DOHH2 (cell line): ENCODE data around the gene LAMB1.

Source experiments
- H3F3A ChIP-seq: fragments of 200-600 bp; sonication (generic), shearing (Covaris generic); 2 replicates; pipeline ENCODE4 v1.6.0; 2016; ENCODE audit warnings: antibody characterized with exemption, mild to moderate bottlenecking; ENCODE audit not compliant: control insufficient read depth, insufficient read depth
- H3K27ac ChIP-seq: fragments of 200-600 bp; sonication (generic); 2 replicates; pipeline ENCODE4 v1.5.1; 2014; ENCODE audit warnings: low read depth, mild to moderate bottlenecking, low read length, moderate library complexity
- H3K27me3 ChIP-seq: fragments of 200-600 bp; sonication (generic); 2 replicates; pipeline ENCODE4 v1.6.1; 2014; ENCODE audit warnings: mild to moderate bottlenecking, low read length, mixed read lengths; ENCODE audit not compliant: control insufficient read depth
- H3K36me3 ChIP-seq: fragments of 200-600 bp; sonication (generic); 2 replicates; pipeline ENCODE4 v1.6.1; 2014; ENCODE audit warnings: mild to moderate bottlenecking, low read length, moderate library complexity, mixed read lengths; ENCODE audit not compliant: control insufficient read depth
- H3K4me1 ChIP-seq: fragments of 200-600 bp; sonication (generic); 2 replicates; pipeline ENCODE4 v1.6.1; 2014; ENCODE audit warnings: mild to moderate bottlenecking, low read length, mixed read lengths; ENCODE audit not compliant: control insufficient read depth
- H3K4me2 ChIP-seq: fragments of 200-600 bp; sonication (generic); 2 replicates; pipeline ENCODE4 v1.6.0; 2014; ENCODE audit warnings: mild to moderate bottlenecking, low read length, moderate library complexity
- H3K4me3 ChIP-seq: fragments of 200-600 bp; sonication (generic); 2 replicates; pipeline ENCODE4 v1.5.1; 2014; ENCODE audit warnings: mild to moderate bottlenecking, low read length, mixed read lengths
- H3K79me2 ChIP-seq: fragments of 200-600 bp; sonication (generic); 2 replicates; pipeline ENCODE4 v1.6.1; 2014; ENCODE audit warnings: mild to moderate bottlenecking, low read length, mixed read lengths; ENCODE audit not compliant: control insufficient read depth
- H3K9me2 ChIP-seq: fragments of 200-600 bp; sonication (generic); replicated peaks from 2 replicates; pipeline ENCODE4 v1.6.1; 2014; ENCODE audit warnings: mild to moderate bottlenecking, low read length, mixed read lengths; ENCODE audit not compliant: control insufficient read depth
- H3K9me3 ChIP-seq: fragments of 200-600 bp; sonication (generic); 2 replicates; pipeline ENCODE4 v1.6.1; 2014; ENCODE audit warnings: antibody characterized with exemption, low read length, mixed read lengths; ENCODE audit not compliant: control insufficient read depth, insufficient read depth
- H4K20me1 ChIP-seq: fragments of 200-600 bp; sonication (generic); 2 replicates; pipeline ENCODE4 v1.6.0; 2014; ENCODE audit warnings: low read depth, mild to moderate bottlenecking, antibody characterized with exemption, low read length, moderate library complexity; ENCODE audit not compliant: control insufficient read depth, insufficient read depth
- EZH2phosphoT487 ChIP-seq: fragments of 200-600 bp; sonication (generic); IDR thresholded peaks from 2 replicates; pipeline ENCODE4 v1.6.1; 2017; ENCODE audit warnings: borderline replicate concordance, mild to moderate bottlenecking, antibody characterized with exemption, low read length, moderate library complexity, mixed read lengths
- TF ChIP-seq, protein P1 (sequence below): fragments of 200-600 bp; sonication (generic); IDR thresholded peaks from one replicate; pipeline ENCODE4 v1.5.1; 2014; ENCODE audit warnings: antibody characterized with exemption, mild to moderate bottlenecking, low read depth, low read length; ENCODE audit not compliant: poor library complexity, severe bottlenecking

LAMB1 gene

GRCh38 chr7:107980171-107980570 lies 22.8 kb downstream of the LAMB1 start:
- TF ChIP-seq EZH2phosphoT487 = no peak
- TF ChIP-seq, protein P1, sequence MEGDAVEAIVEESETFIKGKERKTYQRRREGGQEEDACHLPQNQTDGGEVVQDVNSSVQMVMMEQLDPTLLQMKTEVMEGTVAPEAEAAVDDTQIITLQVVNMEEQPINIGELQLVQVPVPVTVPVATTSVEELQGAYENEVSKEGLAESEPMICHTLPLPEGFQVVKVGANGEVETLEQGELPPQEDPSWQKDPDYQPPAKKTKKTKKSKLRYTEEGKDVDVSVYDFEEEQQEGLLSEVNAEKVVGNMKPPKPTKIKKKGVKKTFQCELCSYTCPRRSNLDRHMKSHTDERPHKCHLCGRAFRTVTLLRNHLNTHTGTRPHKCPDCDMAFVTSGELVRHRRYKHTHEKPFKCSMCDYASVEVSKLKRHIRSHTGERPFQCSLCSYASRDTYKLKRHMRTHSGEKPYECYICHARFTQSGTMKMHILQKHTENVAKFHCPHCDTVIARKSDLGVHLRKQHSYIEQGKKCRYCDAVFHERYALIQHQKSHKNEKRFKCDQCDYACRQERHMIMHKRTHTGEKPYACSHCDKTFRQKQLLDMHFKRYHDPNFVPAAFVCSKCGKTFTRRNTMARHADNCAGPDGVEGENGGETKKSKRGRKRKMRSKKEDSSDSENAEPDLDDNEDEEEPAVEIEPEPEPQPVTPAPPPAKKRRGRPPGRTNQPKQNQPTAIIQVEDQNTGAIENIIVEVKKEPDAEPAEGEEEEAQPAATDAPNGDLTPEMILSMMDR = no peak
- Histone ChIP-seq H3K4me3 (no peak overlapping the region), H3K27ac (no peak overlapping the region), H3K9me3 (no peaks in the 10 kb centered on the region), H3K79me2 (no peaks in the 10 kb centered on the region), H3K27me3 (no peaks in the 10 kb centered on the region), H3K9me2 (no peaks in the 10 kb centered on the region), H4K20me1 (no peaks in the 10 kb centered on the region), H3K4me1 (no peaks in the 10 kb centered on the region), H3K4me2 (no peak overlapping the region), H3F3A (no peaks in the 10 kb centered on the region), H3K36me3 (no peaks in the 10 kb centered on the region)

DNA sequence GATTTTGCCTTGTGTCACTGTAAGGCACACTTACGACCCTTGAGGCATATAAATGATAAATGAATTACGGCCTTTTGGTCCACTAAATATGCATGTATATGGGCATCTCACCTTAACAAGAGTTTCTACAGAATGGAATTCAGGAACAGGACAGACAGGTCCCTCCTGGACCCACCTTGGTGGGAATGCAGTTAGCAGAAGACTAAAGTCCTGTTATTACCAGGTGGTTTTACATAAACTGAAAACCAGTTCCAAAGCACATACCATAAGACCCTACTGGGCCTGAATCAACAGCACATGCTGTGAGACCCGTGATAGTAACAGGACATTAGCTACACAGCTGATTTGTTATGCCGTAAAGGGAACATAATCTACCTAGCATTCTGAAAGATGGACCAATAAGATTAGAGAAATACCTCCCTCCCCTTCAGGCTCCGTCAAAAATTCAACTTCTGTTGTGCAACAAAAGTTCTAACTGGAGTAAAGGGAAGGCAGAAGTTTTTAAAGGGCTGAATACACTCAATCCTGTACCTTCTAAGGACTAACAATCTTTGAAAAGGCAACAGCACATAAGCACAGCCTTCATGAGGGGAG lies 24.0 kb downstream of the LAMB1 start:
- TF ChIP-seq, protein P1 = no peak
- no peak for TF ChIP-seq EZH2phosphoT487
- no peaks in the 10 kb centered on the region for H3K9me3 ChIP-seq
- no peaks in the 10 kb centered on the region for H3K27me3 ChIP-seq
- H3K36me3 ChIP-seq = no peaks in the 10 kb centered on the region
- H4K20me1 ChIP-seq = no peaks in the 10 kb centered on the region
- H3F3A ChIP-seq = no peaks in the 10 kb centered on the region
- no peaks in the 10 kb centered on the region for H3K4me1 ChIP-seq
- no peaks in the 10 kb centered on the region for H3K9me2 ChIP-seq
- H3K4me2 ChIP-seq = no peak overlapping the region
- no peaks in the 10 kb centered on the region for H3K79me2 ChIP-seq
- no peak overlapping the region for H3K27ac ChIP-seq
- no peak overlapping the region for H3K4me3 ChIP-seq

- Histone ChIP-seq H3K79me2 (no peaks in the 10 kb centered on the region), H3K4me3 (no peak overlapping the region), H3K9me3 (no peaks in the 10 kb centered on the region)
Measured at GRCh38 chr7:107977048-107977447, 25.9 kb downstream of the LAMB1 start.

More at GRCh38 chr7:107977048-107977447, 25.9 kb downstream of the LAMB1 start:
- Histone ChIP-seq H3K36me3 (no peaks in the 10 kb centered on the region), H3F3A (no peaks in the 10 kb centered on the region), H3K9me2 (no peaks in the 10 kb centered on the region), H3K27ac (no peak overlapping the region), H3K4me1 (no peaks in the 10 kb centered on the region), H4K20me1 (no peaks in the 10 kb centered on the region), H3K4me2 (no peak overlapping the region), H3K27me3 (no peaks in the 10 kb centered on the region)
- TF ChIP-seq EZH2phosphoT487 = no peak
- TF ChIP-seq, protein P1 = no peak
